ENCODE results near the gene HNRNPAB.
"Not testable (repeated sequence)": the region's sequence is repeated elsewhere in the genome, so short reads cannot be mapped to it uniquely, and the experiment has no call there.

Gene HNRNPAB

DNA sequence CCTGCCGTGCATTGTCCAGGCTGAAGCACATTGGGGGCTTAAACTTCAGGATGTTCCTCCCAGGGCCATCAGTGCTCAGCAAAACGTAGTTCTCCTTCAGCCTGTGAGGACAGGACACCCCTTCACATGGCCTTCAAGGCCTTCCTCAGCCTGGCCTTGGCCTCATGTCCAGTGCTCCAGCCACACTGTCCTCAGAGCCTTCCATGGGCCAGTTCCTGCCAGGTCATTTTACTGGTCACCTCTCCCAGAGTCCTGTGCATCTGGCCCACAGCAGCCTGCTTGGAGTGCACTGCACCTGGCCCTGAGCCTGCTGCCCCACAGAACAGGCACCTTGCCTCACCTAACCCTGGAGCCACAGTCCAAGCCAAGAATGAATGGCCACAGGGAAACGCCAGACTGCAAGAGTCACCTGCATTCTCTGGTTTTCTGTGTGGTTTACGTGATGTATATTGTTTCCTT lies 8.7 kb downstream of the HNRNPAB start:
- no peak for DNase-seq

DNA sequence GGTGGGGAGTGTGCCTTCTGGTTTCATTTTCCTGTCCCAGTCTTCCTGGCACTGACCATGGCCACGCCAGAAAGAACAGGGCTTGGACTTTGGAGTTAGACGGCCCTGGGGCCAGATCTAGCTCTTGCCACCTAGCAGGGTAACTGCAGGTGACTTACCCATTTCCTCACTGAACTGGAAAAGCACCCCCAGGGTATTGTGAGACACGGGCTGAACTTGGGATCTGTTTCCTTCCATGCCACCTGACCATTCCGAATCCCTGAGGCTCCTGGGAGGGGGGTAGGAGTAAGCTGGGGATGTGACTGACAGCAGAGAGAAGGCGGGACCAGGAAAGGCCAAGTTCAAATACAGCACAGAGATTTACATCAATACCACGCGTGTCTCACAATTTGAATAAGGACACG lies 9.4 kb downstream of the HNRNPAB start:
- DNase-seq, result no peak

- no peak for DNase-seq
These were observed 9.9 kb downstream of the HNRNPAB start for GRCh38 chr5:178214160-178214803.

- no peak for DNase-seq
These were observed 11.1 kb downstream of the HNRNPAB start for GRCh38 chr5:178215280-178216002.

GRCh38 chr5:178216088-178216534 lies 11.8 kb downstream of the HNRNPAB start:
- no peak for DNase-seq

- no peak for DNase-seq
These were observed 12.4 kb downstream of the HNRNPAB start for GRCh38 chr5:178216779-178217178.

DNA sequence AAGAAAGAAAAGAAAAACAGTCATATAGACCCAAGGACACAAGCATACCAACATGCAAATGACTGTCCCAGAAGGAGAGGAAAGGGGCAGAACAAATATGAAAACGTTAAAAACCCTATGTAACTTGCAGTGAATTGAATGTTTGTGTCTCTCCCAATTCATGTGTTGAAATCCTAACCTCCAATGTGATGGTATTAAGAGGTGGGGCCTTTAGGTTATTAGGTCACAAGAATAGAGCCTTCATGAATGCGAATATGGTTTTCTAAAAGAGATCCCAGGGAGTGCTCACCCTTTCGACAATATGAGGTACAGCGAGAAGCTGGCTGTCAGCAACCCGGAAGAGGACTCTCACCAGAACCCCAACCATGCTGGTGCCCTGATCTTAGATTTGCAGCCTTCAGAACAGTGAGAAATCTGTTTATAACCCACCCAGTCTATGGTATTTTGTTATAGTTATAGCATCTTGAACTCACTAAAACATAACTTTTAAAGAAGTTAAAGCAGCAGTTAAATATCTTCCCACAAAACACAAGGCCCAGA lies 14.0 kb downstream of the HNRNPAB start:
- no peak for DNase-seq

DNA sequence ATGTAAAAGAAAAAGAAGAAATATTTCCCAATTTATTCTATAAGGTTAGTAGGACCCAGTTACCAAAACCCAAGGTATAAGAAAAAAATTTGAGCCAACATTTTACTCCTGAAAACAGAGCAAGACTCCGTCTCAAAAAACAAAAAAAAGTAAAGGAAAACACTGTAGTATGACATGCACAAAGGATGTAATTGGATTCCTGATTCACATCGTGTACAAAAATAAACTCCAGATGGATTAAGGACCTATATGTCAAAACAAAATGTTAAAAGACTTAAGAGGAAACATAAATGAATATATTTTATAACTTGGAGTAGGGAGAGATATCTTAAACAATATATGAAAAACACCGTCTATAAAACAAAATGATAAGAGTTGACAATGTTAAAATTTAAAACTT lies 14.5 kb downstream of the HNRNPAB start:
- no peak for DNase-seq

DNA sequence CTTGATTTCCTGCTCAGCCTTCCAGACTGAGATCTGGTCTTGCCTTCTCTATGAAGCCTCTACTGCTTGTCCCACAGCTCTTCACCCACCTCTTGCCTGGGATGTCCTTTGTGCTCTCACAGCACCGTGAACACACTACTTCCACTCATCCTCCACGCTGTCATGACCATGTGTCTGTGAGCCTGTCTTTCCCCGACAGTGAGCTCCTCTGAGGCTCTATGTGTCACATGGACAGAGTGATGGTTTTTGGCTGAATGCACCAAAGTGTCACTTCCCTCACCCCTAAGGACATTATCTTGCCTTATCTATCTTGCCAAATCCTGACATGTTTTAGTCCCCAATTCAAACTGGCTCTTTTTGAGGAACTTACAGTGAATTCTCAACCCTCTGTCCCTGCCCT lies 16.9 kb downstream of the HNRNPAB start:
- DNase-seq, result no peak

DNA sequence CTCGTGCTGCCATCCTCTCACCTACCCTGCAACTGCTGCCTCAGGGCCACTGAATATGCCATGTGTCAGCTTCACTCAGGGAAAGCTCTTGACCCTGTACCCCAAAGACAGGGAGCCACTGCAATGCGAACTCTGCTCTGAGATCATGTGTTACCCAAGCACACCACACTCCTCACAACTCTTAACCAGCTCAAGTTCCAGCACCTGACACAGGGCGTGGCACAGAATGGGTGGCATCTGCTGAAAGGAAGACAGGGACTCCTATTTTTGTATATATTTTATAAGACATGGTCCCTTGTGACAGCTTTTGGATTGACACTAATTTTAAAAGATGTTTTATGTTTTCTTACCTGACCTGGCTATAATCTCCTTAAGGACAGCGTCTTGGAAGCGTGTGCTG lies 17.5 kb downstream of the HNRNPAB start:
- no peak for DNase-seq

- DNase-seq, result no peak
These were observed 18.0 kb downstream of the HNRNPAB start for GRCh38 chr5:178222292-178222691.

DNA sequence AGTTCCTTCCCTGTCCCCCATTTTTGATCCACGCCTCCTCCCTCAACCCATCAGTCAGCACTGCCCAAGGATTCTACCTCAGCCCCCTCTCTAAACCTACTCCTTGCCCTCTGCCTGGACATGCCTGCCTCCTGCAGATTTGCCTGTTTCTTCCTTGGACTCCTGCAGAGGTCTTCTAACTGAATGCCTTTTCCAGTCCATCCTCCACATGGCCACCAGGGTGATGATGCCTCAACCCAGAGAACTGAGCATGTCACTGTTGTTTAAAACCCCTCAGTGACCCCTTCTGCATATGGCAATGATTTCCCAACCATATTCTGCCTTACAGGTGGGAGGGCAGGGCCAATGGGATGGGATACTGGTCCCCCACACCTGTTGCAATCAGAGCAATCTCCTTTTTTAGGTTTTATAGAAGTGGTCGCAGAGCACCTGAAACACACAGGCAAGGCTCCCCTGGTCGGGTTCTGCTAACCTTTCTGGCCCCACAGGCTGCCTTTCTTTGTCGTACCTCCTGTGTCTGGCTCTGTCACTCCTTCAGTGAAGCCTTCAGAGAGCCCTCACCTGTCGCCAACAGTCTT lies 19.0 kb downstream of the HNRNPAB start:
- DNase-seq, result no peak

DNA sequence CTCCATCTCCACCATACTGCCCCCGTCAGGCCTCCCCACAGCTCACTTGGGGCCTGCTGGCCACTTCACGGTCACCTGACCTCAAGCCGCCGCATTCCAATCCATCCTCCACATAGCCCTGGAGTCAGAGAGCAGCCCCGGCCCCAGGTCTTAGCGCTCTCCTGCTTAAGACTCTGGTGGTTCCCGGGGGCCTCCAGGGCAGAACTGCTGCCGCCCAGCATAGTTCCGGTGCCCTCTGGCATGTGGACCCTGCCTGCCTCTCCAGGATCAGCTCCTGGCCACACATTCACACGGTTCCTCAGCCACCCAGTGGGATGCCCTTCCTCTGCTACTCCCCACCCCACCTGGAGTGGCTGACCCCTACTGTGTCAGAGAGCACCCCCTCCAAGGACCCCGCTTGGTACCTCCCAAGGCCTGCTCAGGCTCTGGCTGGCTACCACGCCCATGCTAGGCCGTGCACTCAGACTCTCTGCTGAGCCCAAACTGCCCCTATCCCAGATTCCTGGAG lies 19.5 kb downstream of the HNRNPAB start:
- no peak for DNase-seq

DNA sequence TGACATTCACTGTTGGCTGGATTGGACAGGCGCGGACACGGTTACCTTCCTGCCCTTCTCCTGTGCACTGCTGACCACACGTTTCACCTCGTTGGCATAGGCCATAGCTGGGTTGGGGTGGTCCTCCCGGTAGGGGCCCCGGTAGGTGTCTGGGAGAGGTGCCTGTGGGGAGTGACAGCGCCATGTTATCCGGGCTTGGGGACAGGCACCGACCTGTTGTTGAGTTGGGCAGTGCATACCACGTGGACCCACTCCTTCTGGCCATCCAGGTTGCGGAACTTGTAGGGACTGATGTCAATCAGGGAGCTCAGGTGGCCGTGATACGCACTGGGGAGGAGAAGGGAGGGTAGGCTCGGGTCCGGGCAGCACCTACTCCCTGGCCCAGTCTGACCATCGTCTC lies 20.1 kb downstream of the HNRNPAB start:
- DNase-seq, result no peak

DNA sequence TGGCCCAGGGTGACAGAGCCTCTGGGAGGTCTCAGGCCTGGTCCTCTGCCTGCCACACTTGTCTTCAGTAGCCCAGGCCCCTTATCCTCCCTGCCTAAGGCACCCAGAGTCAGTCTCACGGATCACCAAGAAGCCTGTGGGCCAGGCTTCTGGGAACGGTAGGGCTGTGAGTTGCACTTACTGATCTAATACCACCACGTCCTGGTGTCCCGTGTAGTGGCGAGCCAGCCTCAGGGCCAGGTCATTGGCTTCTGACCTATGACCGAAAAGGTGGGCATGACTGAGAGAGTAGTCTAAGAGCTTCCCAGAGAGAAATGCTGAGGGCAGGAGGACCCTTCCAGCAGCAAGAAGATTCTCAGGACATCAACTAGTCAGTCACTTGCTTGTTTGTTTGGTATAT lies 20.8 kb downstream of the HNRNPAB start:
- DNase-seq, result no peak

DNA sequence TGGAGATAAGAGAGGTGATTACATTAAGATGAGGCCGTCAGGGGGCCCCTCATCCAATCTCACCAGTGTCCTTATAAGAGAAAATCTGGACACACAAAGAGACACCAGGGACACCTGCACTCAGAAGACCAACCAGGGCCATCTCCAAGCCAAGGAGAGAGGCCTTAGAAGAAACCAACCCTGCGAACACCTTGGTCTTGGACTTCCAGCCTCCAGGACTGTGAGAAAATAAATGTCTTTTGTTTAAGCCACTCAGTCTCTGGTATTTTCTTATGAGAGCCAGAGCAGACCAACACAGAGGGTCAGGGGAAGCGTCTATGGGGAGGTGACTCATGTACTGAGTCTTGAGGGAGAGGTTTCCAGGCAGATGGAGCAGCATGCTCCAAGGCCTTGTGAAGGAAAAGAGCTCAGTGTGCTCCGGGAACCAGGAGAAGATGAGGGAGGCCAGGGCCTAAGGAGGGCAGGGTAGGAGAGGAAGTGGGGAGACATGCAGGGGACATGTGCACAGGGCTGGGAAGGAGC lies 22.9 kb downstream of the HNRNPAB start:
- no peak for DNase-seq

- no peak for DNase-seq
These were observed 23.6 kb downstream of the HNRNPAB start for GRCh38 chr5:178227929-178228328.

- no peak for DNase-seq
These were observed 24.3 kb downstream of the HNRNPAB start for GRCh38 chr5:178228609-178229008.

- DNase-seq, result not testable (repeated sequence)
These were observed 24.8 kb downstream of the HNRNPAB start for GRCh38 chr5:178229111-178229510.

DNA sequence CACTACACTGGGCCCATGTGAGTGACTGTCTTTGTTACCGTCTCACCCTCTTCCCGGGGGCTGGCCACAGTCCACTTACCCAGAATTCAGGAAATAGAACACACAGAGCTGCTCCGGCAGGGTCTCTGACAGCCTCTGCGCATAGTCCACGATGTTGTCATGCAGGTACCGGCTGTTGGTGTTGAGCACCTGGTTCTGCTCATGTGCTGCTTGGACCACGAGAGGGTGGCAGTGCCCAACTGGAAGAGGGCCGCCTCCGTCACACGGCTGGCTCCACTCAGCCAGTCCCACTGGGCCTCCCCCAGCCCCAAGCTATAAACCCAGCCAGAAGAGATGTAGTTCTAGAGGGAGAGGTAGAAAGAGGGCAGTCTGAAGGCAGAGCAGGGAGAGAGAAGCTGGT lies 25.5 kb downstream of the HNRNPAB start:
- DNase-seq, result no peak

DNA sequence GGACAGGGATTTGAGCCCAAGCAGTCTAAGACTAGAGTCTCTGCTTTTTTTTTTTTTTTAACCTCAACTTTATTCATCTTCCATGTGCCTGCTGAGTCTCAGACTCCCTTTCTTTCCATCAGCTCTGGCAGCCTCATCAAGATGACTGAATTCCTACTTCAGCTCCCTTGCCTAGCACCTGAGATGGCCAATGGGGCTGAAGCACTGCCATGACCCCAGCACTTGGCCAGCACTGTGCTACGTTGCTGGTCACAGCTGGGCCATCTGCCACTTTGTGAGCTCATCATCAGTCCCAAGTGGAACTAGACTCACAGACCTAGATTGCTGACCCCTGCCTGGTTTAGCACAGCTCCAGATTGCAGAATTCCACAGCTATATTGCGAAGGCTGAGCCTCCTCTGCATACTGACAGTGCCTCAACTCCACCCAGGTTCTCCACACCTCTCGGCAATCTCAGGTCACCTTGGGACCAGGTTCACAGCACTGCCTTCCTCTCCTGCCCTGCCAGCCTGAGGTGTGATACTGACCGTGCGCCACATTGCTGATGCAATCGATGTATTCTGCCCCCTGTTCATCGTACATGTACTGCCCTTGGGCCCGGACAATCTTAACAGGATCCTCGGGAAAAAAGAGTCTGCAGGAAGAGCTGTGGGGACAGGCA lies 26.7 kb downstream of the HNRNPAB start:
- DNase-seq, result no peak

DNA sequence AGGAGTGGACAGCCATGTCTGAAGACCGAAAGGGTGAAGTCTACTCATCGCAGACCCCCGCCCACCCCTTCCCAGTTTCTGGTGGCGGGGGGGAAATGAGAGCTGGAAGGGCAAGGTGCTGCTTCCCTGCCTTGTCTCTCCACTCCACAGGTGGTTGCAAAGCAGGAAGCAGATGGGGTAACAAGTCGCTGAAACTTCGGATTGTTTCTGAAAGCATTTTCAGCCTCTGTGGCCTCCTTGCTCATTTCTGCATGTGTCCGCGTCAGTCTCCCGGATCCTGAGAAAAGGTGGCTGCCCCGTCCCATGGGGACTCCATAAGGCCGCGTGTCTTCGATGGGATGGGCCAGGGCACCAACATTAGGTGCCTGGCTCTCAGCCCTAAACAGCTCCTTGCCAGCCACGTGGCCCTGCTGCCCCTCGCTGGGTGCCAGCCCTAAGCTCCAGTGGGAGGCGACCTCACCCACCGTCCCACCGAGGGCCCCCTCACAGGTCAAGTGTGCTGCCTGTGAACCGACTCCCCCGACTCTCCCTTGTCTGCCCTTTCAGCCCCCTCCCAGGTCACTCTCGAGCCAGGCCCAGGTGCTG lies 27.3 kb downstream of the HNRNPAB start:
- no peak for DNase-seq

Measured in retina (tissue), 1 donor.